ENCODE data around the gene NKD1. TPM values are rescaled to one million over a fixed set of nuclear protein-coding genes. Genes with fewer than 3 reads are reported as not detected.

Gene NKD1
- polyA plus RNA-seq, 3 donors = 0.01 TPM; not detected in 2

- Histone ChIP-seq H3K9me3 (replicated peaks in 1 of 2; ENCODE audit: control insufficient read depth in 1 of 2, insufficient read depth in 1 of 2, low read length in 2 of 2) (no peaks in the 10 kb centered on the region), H3K27ac (ENCODE audit: low read depth in 1 of 2, low read length in 2 of 2) (no peak overlapping the region), H2AFZ (ENCODE audit: insufficient read depth, low read depth, low read length, poor library complexity, severe bottlenecking) (no peak overlapping the region), H4K20me1 (ENCODE audit: insufficient read depth, low read length) (no peaks in the 10 kb centered on the region), H3K4me1 (ENCODE audit: control insufficient read depth in 1 of 2, insufficient read depth in 2 of 2, low read length in 2 of 2) (peaks cover 16 to 18% of the 10 kb centered on the region in 2 donors), H3K36me3 (replicated peaks in 1 of 2; ENCODE audit: control insufficient read depth in 1 of 2, insufficient read depth in 2 of 2, low read length in 2 of 2) (no peaks in the 10 kb centered on the region), H3K4me3 (replicated peaks in 1 of 3; ENCODE audit: low read depth in 2 of 3, low read length in 3 of 3) (no peak overlapping the region), H3K9ac (ENCODE audit: insufficient read depth, low read length, poor library complexity, severe bottlenecking) (no peak overlapping the region), H3K79me2 (ENCODE audit: insufficient read depth, low read length) (no peaks in the 10 kb centered on the region), H3K4me2 (replicated peaks; ENCODE audit: extremely low read depth, low read length, poor library complexity, severe bottlenecking) (no peak overlapping the region), H3K27me3 (ENCODE audit: control insufficient read depth in 2 of 2, insufficient read depth in 2 of 2, low read length in 2 of 2) (no peaks in the 10 kb centered on the region)
- Mint-ChIP-seq H3K27me3 (ENCODE audit: low read depth in 3 of 3) (peaks cover 0 to 8% (median 4%) of the 10 kb centered on the region in 3 donors), H3K36me3 (peaks cover 0 to under 1% of the 10 kb centered on the region in 2 donors), H3K4me1 (peaks cover 15% of the 10 kb centered on the region), H3K9me3 (peaks cover 0 to 2% (median 0%) of the 10 kb centered on the region in 7 donors), H3K4me3 (no peak overlapping the region), H3K27ac (no peak overlapping the region)
- no peak for DNase-seq
- intact Hi-C loops (cut with micrococcal nuclease) = no loop called here
- TF ChIP-seq CTCF (IDR thresholded peaks at IDR 0.05) = no peak
- 60% methylated on average over 1 of the region's 4 CpGs for WGBS (ENCODE audit: insufficient coverage)
Measured at GRCh38 chr16:50607447-50607846, 59.3 kb downstream of the NKD1 start.

GRCh38 chr16:50607970-50608557 lies 59.9 kb downstream of the NKD1 start:
- TF ChIP-seq CTCF (IDR thresholded peaks at IDR 0.05) = no peak
- Histone ChIP-seq H3K9me3 (replicated peaks in 1 of 2; ENCODE audit: control insufficient read depth in 1 of 2, insufficient read depth in 1 of 2, low read length in 2 of 2) (no peaks in the 10 kb centered on the region), H2AFZ (ENCODE audit: insufficient read depth, low read depth, low read length, poor library complexity, severe bottlenecking) (no peak overlapping the region), H3K27me3 (ENCODE audit: control insufficient read depth in 2 of 2, insufficient read depth in 2 of 2, low read length in 2 of 2) (no peaks in the 10 kb centered on the region), H3K4me1 (ENCODE audit: control insufficient read depth in 1 of 2, insufficient read depth in 2 of 2, low read length in 2 of 2) (peaks cover 22 to 24% of the 10 kb centered on the region in 2 donors), H3K9ac (ENCODE audit: insufficient read depth, low read length, poor library complexity, severe bottlenecking) (no peak overlapping the region), H3K4me3 (replicated peaks in 1 of 3; ENCODE audit: low read depth in 2 of 3, low read length in 3 of 3) (no peak overlapping the region), H4K20me1 (ENCODE audit: insufficient read depth, low read length) (no peaks in the 10 kb centered on the region), H3K4me2 (replicated peaks; ENCODE audit: extremely low read depth, low read length, poor library complexity, severe bottlenecking) (no peak overlapping the region), H3K79me2 (ENCODE audit: insufficient read depth, low read length) (no peaks in the 10 kb centered on the region), H3K36me3 (replicated peaks in 1 of 2; ENCODE audit: control insufficient read depth in 1 of 2, insufficient read depth in 2 of 2, low read length in 2 of 2) (no peaks in the 10 kb centered on the region), H3K27ac (ENCODE audit: low read depth in 1 of 2, low read length in 2 of 2) (no peak overlapping the region)
- intact Hi-C loops (cut with micrococcal nuclease) = no loop called here
- no peak for DNase-seq
- peak overlapping the region in 1 of 7 donors; percentile 70 for H3K27ac Mint-ChIP-seq
- peaks cover 0 to 2% (median 0%) of the 10 kb centered on the region in 7 donors for H3K9me3 Mint-ChIP-seq
- 96% methylated on average over 12 of the region's 14 CpGs for WGBS (ENCODE audit: insufficient coverage)
- H3K36me3 Mint-ChIP-seq = peaks cover 0 to 7% of the 10 kb centered on the region in 2 donors
- H3K4me1 Mint-ChIP-seq = peaks cover 21% of the 10 kb centered on the region
- H3K4me3 Mint-ChIP-seq = no peak overlapping the region
- H3K27me3 Mint-ChIP-seq (ENCODE audit: low read depth in 3 of 3) = peaks cover 3 to 8% (median 5%) of the 10 kb centered on the region in 3 donors
